HG02852 (cell line): ENCODE measurements around the gene CENPQ.
"Not testable (repeated sequence)": the region's sequence is repeated elsewhere in the genome, so short reads cannot be mapped to it uniquely, and the experiment has no call there.

Experiments
- ATAC-seq: cut with Tn5 transposase; IDR thresholded peaks from one replicate; pipeline ENCODE4 v1.9.1; 2021; ENCODE audit warnings: mild to moderate bottlenecking, moderate library complexity; ENCODE audit not compliant: unreplicated experiment

CENPQ gene

GRCh38 chr6:49462927-49463611 is at the start of gene CENPQ, which contains the start of gene MMUT:
Gene CENPQ (plus strand): TSS chr6:49463370. CDS start chr6:49470177, 6,807 bp downstream.
Gene MMUT (minus strand): TSS chr6:49463253. CDS start chr6:49459466, 3,787 bp downstream.
- peak; percentile 98 for ATAC-seq

- no peak for ATAC-seq
Observed at GRCh38 chr6:49415358-49415757, 47.8 kb upstream of the CENPQ start.

GRCh38 chr6:49416195-49416594 is 47.0 kb upstream of the CENPQ start:
- ATAC-seq = no peak

- no peak for ATAC-seq
Observed at GRCh38 chr6:49423817-49424216, 39.4 kb upstream of the CENPQ start.

- no peak for ATAC-seq
Observed at GRCh38 chr6:49430187-49430586, 33.0 kb upstream of the CENPQ start.

- ATAC-seq = no peak
Observed at GRCh38 chr6:49430866-49431265, 32.3 kb upstream of the CENPQ start.

- ATAC-seq = no peak
Observed at GRCh38 chr6:49453221-49453620, 9.9 kb upstream of the CENPQ start.

GRCh38 chr6:49454787-49455709 is 8.1 kb upstream of the CENPQ start:
- ATAC-seq = peak; percentile 91

- no peak for ATAC-seq
Observed at GRCh38 chr6:49457771-49458170, 5.4 kb upstream of the CENPQ start.

GRCh38 chr6:49462071-49462470 is 1.1 kb upstream of the CENPQ start:
- no peak for ATAC-seq

GRCh38 chr6:49462599-49462926 is 607 bp upstream of the CENPQ start:
- peak; percentile 5 for ATAC-seq

- ATAC-seq = no peak
Observed at GRCh38 chr6:49463612-49463967, 420 bp downstream of the CENPQ start.

- no peak for ATAC-seq
Observed at GRCh38 chr6:49464691-49465090, 1.5 kb downstream of the CENPQ start.

- ATAC-seq = no peak
Observed at GRCh38 chr6:49468042-49468441, 4.9 kb downstream of the CENPQ start.

- ATAC-seq = not testable (repeated sequence)
Observed at GRCh38 chr6:49476564-49476963, 13.4 kb downstream of the CENPQ start.

GRCh38 chr6:49479308-49479970 is 16.3 kb downstream of the CENPQ start:
- ATAC-seq = no peak

- not testable (repeated sequence) for ATAC-seq
Observed at GRCh38 chr6:49481846-49482245, 18.7 kb downstream of the CENPQ start.

GRCh38 chr6:49483380-49483779 is 20.2 kb downstream of the CENPQ start:
- not testable (repeated sequence) for ATAC-seq

GRCh38 chr6:49490633-49491032 is 27.5 kb downstream of the CENPQ start:
- ATAC-seq = no peak

- no peak for ATAC-seq
Observed at GRCh38 chr6:49497304-49497703, 34.1 kb downstream of the CENPQ start.

- no peak for ATAC-seq
Observed at GRCh38 chr6:49499126-49499525, 36.0 kb downstream of the CENPQ start.

GRCh38 chr6:49499623-49500022 is 36.5 kb downstream of the CENPQ start, which contains the start of gene GLYATL3:
Gene GLYATL3 (plus strand): TSS chr6:49499923. CDS start chr6:49511991, 12,068 bp downstream.
- ATAC-seq = no peak
